NCI-H1092 (cell line): Measurements from ENCODE around the gene ATG16L1.

Source experiments
- DNase-seq: peaks from one replicate; lab custom pipeline; 2025; lab: John Stamatoyannopoulos, UW

ATG16L1 gene

GRCh38 chr2:233227346-233227978 is 24.0 kb upstream of the ATG16L1 start:
- no peak for DNase-seq

DNA sequence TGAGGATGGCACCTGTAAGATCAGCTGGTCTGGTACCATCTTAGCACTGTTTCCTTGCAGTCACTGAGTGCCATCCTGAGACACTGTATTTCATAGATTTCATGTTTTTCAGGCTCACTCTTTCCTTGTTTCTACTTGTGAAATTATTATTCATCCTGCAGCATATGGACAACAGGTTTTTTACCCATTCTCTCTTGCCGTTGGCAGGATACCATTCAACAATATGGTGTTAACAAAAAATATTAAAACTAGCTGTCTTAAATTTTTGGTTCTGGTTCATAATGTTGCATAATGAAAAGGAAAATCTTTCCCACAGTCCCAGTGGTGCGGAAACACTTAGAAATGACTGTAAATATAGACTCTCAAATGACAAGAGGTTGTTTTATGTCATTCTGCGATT is 23.1 kb upstream of the ATG16L1 start:
- no peak for DNase-seq

DNA sequence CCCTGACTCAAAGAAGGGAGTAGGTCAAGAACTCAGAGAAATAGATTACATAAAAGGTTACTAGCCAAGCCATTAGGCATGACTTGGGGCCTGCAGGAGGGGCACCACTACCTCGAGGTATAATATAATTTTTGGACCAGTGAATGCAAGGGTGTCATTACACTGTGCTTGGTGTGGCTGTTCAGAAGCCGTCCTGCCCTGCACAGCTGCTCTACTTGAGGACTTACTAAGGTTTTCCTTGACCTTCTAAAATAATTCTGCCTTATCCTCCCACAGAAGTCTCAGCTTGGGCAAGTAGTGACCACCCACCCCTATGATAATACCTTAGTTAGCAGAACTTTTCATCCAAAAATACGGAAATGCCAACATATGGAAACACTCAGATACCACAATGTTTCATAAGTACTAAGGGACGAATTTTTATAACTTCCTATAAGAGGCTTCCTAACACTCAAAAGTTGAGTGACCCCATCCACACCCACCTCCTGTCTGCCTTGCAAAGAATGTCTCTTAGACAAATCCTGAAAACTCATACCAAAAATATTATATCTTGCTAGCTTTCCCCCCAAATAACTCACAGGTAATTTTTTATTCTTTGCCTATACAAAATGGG is 17.7 kb upstream of the ATG16L1 start:
- DNase-seq = no peak

DNA sequence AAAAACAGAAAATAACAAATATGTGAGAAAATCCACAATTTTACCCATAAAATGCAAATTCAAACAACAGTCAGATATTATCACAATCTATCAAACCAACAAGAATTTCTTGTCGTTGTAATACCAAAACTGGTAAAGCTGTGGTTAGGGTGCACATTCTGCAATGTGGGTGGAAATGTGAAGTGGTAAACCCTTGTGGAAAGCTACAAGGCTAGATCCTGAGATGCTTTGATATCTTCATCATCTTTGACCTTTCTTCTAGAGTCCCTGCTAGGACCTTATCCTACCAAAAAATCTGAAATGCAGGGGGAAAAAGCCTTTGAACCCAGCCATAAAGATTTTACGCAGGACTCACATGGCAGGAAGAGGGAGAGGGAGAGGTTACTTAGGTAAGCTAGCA is 17.2 kb upstream of the ATG16L1 start:
- no peak for DNase-seq

DNA sequence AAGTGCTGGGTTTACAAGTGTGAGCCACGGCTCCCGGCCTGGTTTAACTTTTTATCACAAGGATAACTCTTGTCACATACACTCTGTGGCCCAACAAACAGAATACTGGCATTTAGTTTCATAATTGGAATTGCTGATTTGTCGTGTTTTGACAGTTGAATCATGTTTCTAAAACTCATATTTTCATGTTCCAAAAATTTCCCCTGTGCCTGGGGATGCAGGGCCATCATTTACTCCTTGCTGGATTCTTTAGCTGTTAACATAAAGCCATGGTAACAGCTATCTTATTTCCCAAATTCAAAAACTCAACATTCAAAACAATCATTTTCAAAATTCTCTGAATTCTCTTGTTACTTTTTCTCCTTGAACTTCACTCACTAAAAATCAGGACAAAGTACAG is 16.5 kb upstream of the ATG16L1 start:
- no peak for DNase-seq

DNA sequence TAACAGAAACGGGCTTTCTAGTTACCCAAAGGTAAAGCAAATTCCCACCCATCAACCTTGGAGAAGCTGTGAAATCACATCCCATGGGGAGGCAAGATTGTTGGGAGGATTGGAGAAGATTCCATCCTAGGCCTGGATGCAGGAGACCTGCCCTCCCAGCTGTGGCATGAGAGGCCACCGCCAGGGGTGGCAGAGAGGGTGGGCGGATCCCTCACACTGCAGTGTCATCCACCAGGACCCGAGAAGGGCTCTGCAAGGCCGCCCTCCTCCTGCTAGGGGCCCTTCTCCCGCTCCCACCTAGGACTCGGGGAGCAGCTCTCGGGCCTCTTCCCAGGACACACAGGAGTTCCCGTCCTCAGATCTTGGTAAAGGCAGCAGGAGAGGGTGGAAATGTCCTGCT is 15.5 kb upstream of the ATG16L1 start:
- DNase-seq = no peak

GRCh38 chr2:233236820-233237589 is 14.5 kb upstream of the ATG16L1 start:
- DNase-seq = no peak

GRCh38 chr2:233240897-233241296 is 10.6 kb upstream of the ATG16L1 start:
- no peak for DNase-seq

DNA sequence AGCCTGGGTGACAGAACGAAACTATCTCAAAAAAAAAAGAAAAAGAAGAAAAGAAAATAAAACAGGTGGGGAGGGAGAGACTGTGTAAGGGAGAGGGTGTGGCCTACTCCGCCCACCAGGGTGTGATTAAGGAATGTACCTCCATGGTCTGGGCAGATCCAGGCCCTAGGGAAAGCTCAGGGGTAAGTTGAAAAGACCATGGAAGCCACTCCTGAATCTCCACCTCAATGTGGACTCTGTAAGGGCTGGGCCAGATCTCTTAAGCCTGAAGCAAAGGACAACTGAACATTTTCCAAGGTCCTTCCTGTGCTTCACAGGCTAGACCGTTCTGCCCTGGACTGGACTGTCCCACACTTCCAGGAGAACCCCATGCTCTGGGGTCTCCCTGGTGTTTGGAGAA is 9.7 kb upstream of the ATG16L1 start:
- no peak for DNase-seq

DNA sequence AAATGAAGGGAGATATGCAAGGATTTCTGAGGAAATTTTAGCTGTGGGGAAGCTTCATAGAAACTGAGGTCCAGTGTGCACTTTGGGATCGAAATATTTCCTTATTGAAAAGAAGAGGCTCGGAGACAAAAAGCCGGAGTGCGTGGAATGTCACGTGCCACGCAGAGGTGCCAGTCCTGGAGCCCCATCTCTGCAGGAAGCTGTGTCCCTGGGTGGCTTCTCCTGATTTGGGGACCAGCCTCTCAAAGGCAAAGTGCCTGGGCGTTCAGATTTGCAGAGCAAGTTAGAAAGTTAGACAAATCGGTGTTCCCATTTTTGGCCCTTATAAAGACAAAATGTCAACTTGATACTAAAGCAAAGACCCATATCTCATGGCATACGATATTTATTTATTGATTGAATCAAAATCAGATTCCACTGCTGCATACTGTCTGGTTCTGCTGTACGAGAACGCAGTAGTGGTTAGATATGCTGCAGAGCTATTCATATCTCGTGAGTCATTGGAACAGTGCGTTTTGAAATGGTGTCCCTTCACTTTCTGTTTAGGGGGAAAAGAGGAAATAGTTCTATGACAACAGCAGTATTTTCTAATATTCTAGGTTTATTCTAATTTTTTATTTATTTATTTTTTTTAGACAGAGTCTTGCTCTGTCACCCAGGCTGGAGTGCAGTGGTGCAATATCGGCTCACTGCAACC is 9.1 kb upstream of the ATG16L1 start:
- DNase-seq = no peak

- DNase-seq = no peak
These were observed 8.1 kb upstream of the ATG16L1 start for GRCh38 chr2:233243348-233243747.

- no peak for DNase-seq
These were observed 6.7 kb upstream of the ATG16L1 start for GRCh38 chr2:233244818-233245217.

DNA sequence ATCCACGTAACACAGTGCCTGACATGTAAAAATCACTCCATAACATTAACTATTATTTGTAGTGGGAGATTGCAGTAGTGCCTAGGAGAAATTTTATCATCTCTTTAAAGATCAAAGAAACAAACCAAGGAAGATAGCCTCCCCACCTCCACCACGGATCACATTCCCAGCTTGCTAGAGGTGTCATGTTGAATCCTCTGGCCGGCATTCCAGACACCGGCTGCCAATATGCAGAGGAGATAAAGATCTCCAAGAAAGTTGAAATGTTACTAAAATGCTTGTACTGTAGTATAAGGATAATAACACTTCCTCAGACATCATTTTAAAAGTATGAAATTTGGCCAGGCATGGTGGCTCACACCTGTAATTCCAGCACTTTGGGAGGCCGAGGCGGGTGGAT is 6.1 kb upstream of the ATG16L1 start:
- DNase-seq = no peak

DNA sequence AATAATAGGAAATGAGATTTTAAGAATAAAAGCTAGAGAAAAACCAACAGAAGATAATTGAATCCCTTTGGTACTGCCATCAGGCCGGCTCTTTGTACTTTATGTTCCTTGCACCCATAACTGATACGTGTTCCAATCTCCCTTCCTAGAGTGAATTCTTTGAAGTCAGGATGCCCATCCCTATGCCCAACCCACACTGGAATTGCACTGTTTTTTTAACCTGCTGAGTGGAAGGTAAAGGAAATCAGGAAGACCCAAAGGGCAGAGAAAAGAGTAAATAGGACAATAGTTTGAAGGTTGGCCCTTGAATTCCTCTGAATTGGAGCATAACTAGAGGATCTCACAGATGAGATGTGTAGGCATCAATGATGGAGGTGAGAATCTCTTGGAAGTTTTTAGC is 4.4 kb upstream of the ATG16L1 start:
- no peak for DNase-seq

DNA sequence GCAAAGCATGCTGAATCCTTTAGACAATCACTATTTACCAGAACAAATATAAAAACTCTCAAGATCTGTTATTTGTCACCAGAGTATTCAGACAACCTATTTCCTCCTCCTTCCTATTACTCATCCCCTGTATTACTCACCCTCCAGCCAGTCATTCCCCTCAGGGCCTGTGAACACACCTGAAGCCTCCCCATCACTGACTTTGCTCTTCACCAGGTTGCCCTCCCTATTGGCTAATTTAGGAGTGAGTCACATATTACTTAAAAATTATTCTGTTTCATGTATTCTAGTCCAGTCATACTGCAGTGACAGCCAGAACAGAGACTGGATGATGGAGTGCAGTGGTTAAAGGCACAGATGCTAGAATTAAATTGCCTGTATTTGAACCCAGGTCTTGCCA is 3.7 kb upstream of the ATG16L1 start:
- DNase-seq = no peak

DNA sequence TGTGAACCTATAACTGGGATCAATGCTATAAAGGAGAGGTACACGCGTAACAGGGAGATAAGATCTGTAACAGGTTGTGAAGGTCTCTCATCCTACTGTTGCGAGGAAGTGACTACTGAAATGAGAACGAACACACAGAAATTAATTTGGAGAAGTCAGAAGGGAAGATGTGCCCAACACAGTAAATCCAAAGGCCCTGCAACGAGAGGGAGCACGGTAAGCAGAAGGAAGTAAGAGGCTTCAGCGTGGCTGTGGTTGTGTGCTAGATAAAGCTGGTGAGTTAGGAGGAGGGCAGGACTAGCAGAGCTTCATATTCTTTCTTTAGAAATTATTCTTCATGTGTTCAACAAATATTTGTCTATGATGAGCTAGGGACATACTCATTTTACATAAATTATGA is 2.5 kb upstream of the ATG16L1 start:
- no peak for DNase-seq

DNA sequence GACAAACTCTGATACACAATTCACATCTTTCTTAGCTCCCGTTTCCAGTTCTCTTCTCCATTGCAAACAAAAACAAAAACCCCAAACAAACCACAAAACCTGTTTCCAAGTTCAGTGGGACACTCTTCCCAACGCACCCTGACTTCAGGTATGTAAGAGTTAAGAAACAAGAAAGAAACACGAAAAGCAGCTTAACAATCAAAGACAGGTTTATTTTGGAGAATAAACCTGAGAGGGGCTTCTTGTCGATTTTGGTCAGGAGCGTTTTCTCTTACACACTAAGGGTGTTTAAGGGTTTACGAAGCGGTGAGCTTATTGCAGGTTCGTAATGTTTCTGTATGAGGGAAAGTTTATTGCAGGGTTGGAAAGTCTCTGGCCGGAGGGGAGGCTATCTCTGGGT is 905 bp upstream of the ATG16L1 start:
- DNase-seq = no peak

GRCh38 chr2:233250985-233251305 is 528 bp upstream of the ATG16L1 start:
- DNase-seq = no peak

- no peak for DNase-seq
These were observed 754 bp downstream of the ATG16L1 start for GRCh38 chr2:233252227-233252626.

DNA sequence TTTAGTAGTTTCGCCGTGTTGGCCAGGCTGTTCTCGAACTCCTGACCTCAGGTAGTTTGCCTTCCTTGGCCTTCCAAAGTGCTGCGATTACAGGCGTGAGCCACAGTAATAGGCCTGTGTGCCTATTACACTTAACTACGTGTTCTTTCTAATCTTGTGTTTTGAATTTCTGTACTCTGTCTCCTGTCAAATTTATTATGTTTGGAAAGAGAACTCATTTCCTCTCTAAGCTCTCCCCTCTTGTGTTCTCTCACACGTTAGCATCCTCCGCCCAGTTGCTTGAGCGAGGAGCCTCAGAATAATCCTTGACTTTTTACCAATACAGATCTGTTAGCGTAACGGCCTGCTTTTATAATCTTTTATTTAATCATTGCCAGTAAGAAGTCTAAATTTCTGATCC is 3.7 kb downstream of the ATG16L1 start:
- no peak for DNase-seq

DNA sequence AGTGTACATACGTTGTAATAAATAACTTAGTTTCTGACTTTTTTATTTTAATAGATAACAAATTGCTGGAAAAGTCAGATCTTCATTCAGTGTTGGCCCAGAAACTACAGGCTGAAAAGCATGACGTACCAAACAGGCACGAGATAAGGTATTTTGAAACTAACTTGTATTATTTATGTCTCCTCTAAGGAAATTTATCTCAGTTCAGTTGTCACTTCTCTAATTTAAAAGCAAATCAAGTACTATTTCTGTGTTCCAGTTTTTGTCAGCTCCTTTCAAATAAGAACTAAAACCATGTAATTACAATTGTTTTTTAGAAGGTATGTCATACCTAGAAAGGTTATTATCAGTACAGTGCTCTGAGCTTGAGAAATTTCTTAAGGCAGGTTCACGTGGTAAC is 4.6 kb downstream of the ATG16L1 start:
- no peak for DNase-seq

DNA sequence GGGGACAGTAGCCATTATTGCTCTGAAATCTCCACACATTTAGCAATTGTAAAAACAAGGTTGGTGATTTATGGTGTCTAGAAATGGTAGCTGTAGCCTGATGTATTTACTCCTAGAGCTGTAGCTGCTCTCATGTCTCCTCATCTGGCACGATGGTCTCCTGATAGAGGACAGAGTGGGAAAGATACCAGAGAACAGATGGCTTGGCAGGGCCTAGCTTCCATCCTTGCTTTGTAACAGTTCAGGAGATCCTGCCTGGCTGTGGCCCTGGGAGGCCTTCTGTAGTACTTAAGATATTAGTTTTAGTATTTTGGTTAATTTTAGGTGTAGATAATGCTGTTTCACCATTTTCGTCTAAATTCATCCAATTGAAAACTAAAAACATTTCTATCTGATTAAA is 6.7 kb downstream of the ATG16L1 start:
- DNase-seq = no peak

GRCh38 chr2:233259730-233260129 is 8.3 kb downstream of the ATG16L1 start:
- no peak for DNase-seq
